Left renal pelvis (tissue), 4 donors: ENCODE data around the gene DPM1. TPM values are rescaled to one million over a fixed set of nuclear protein-coding genes. Genes with fewer than 3 reads are reported as not detected.

Experiments used
- DNase-seq, 4 donors: peaks; one replicate each; pipeline ENCODE4 v3.0.0-alpha.2; 2013; ENCODE audit warnings: low read depth in 4 of 4, low spot score in 3 of 4
- polyA plus RNA-seq, 4 donors: library from polyadenylated mRNA; unstranded; fragments of 120-200 nt; gene quantifications; one replicate each; pipeline ENCODE4 v1.2.1, GENCODE V29; 2013; ENCODE audit not compliant: insufficient read length in 4 of 4

The DPM1 gene
- polyA plus RNA-seq, 4 donors = 54.4 to 82.1 (median 62.3) TPM

- no peak for DNase-seq
Measured at GRCh38 chr20:50903353-50904051, 54.8 kb downstream of the DPM1 start.

GRCh38 chr20:50901301-50901700, 57.0 kb downstream of the DPM1 start:
- no peak for DNase-seq

- no peak for DNase-seq
Measured at GRCh38 chr20:50900261-50900660, 58.1 kb downstream of the DPM1 start.

GRCh38 chr20:50898475-50898874, 59.9 kb downstream of the DPM1 start:
- no peak for DNase-seq

- no peak for DNase-seq
Measured at GRCh38 chr20:50895111-50895830, 63.1 kb downstream of the DPM1 start.

GRCh38 chr20:50893620-50894019, 64.7 kb downstream of the DPM1 start:
- no peak for DNase-seq

GRCh38 chr20:50892394-50892793, 65.9 kb downstream of the DPM1 start:
- no peak for DNase-seq

GRCh38 chr20:50891138-50891537, 67.2 kb downstream of the DPM1 start:
- DNase-seq = no peak

GRCh38 chr20:50887576-50887975, 70.8 kb downstream of the DPM1 start:
- DNase-seq = no peak

GRCh38 chr20:50886184-50886790, 72.0 kb downstream of the DPM1 start:
- DNase-seq = no peak

- no peak for DNase-seq
Measured at GRCh38 chr20:50885781-50886180, 72.6 kb downstream of the DPM1 start.

GRCh38 chr20:50885068-50885467, 73.3 kb downstream of the DPM1 start:
- no peak for DNase-seq

Other genes with a start within 250 kb of the DPM1 start
- gene PARD6B, start 227.0 kb downstream of the DPM1 start, polyA plus RNA-seq = 10 to 100 TPM in 3 of 4 donors, 1 to 10 TPM in 1; 1.3 to 28.0 (median 23.9) TPM
- 1 to 10 TPM; 3.3 to 5.6 (median 4.6) TPM for gene BCAS4, start 163.5 kb downstream of the DPM1 start, polyA plus RNA-seq
- gene ADNP, start 27.1 kb downstream of the DPM1 start, polyA plus RNA-seq = 100 to 1,000 TPM; 111 to 135 (median 127) TPM
- gene MOCS3, start 286 bp upstream of the DPM1 start, polyA plus RNA-seq = 1 to 10 TPM; 3.2 to 5.1 (median 4.7) TPM
- gene KCNG1, start 64.6 kb upstream of the DPM1 start, polyA plus RNA-seq = 1 to 10 TPM; 1.7 to 8.7 (median 4.1) TPM